NCI-H187 treated with DMSO at 0.1 percent for 48 hours (cell line): ENCODE data around the gene SMNDC1.
"Not testable (repeated sequence)": the region's sequence is repeated elsewhere in the genome, so short reads cannot be mapped to it uniquely, and the experiment has no call there.

Experiments used
- DNase-seq: peaks from one replicate; lab custom pipeline; 2025; lab: John Stamatoyannopoulos, UW

SMNDC1 gene

DNA sequence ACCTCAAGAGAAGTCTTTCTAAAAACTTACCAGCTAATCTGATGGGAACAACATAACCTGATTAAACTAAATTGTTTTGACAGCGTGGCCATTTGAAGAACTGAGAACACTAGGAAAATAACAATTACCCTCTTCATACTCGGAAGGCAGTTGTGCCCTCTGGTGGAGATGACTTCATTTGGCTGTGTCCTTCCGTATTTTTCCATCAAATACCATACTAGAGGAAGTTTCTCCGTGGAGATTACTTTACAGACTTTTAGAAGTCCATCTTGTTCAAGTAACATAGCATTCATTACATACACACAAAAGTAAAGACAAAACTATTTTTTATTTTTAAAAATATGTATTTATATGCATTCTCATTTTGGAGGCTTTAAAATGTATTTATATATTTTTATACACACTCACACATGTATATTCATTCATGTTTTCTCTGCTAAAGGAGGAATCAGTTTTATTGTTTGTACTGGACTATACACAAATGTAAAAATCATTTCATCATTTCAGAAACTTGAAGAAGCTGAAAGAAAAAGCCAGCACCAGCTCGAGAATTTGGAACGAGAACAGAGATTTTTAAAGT lies 25.2 kb downstream of the SMNDC1 start:
- DNase-seq, result no peak

DNA sequence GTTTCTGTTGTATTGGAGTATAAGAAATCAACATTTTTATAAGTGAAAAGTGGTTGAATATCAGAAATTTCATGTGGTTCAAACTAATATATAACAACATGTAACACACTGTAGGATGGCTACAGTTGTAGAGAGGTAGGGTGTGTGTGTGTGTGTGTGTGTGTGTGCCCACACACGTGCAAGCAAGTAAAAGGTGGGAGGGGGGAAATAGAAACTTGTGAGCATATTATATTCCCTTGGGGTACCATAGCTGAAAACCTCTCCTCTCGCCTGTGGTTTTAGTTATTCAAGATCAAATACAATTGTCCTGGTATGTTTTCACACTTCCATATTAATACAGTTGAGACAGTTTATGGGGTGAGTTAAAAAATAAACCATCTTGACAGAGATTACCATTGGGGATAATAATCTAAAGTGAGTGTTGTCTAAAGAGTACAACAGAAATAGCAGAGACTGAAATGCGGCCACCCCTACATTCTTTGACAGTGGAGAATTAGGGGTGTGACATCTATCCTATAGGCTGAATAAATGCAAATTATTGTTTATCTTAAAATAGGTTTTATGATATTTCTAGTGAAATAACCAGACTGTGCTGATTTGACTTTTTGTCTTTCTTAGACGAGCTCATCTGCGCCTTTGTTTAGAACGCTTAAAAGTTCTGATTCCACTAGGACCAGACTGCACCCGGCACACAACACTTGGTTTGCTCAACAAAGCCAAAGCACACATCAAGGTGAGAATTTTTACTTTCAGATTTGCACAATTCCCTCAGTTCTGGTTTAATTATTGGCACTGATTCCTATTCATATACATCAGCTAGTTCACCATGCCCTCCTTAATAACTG lies 25.9 kb downstream of the SMNDC1 start:
- DNase-seq, result no peak

DNA sequence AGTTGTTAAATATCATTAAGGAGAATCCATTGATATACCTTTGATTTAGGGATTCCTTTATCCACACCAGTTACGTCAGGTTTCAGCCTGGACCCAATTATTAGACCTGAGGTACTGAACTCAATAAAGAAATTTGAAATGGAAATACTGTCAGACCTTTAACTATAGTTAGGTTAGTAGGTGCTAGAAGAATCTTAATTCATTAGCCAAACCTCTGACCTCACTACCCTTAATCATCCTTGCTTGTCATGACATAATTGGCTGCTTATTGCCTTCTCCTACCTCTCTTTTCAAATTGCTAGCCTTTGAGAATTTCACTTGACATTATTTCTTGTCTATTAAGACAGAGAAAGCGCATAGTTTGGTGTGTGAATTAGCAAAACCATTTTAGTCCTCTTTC lies 27.1 kb downstream of the SMNDC1 start:
- DNase-seq, result no peak

DNA sequence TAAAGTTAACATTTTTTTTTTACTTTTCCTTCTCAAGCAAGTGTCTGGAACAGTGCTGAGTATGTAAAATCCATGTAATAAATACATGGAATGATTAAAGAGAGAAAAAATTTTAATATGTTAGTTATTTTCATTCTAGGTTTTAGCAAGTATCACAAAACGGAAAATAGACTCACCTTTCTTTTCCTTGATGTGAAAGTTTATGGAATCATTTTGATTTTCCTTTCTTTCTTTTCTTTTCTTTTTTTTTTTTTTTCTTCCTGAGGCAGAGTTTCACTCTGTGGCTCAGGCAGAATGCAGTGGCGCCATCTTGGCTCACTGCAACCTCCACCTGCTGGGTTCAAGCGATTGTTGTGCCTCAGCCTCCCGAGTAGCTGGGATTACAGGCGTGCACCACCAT lies 28.1 kb downstream of the SMNDC1 start:
- no peak for DNase-seq

DNA sequence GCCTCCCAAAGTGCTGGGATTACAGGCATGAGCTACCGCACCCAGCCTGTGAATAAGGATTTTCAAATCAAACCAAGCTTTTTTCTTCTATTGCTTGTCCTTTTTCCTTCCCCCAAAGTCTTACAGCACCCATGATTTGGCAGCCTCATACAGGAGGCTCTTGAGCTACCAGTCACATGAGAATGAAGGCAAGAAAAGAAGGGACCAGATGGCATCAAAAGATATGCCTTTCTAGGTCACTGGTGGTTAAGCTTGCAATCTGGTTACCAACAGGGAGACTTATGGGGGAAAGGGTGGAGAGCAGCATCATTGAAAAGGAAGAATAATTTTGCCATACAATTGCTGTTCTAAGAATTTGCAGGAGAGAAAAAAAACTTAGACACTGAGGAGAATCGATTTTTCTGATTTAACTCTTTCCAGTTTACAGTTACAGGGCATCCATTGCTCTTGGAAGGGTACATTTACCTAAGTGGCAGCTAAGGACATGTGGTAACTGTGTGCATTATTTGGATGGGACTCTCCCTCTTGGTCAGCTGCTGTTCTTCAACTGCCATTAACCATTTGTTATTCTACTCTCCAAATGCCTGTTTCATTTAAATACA lies 29.5 kb downstream of the SMNDC1 start:
- DNase-seq, result no peak

DNA sequence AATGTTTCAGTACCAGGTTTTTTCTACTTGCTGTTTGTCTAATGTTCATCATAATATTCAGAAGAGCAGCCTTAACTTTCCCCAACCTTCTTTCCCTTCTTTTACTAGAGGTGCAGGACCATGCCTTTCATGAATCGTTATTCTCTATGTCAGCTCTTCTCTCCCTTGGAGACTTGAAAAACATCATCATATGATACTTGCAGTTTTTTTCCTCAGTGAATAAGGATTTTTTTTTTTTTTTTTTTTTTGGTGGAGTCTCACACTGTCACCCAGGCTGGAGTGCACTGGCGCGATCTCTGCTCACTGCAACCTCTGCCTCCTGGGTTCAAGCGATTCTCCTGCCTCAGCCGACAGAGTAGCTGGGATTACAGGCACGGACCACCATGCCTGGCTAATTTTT lies 30.1 kb downstream of the SMNDC1 start:
- no peak for DNase-seq

DNA sequence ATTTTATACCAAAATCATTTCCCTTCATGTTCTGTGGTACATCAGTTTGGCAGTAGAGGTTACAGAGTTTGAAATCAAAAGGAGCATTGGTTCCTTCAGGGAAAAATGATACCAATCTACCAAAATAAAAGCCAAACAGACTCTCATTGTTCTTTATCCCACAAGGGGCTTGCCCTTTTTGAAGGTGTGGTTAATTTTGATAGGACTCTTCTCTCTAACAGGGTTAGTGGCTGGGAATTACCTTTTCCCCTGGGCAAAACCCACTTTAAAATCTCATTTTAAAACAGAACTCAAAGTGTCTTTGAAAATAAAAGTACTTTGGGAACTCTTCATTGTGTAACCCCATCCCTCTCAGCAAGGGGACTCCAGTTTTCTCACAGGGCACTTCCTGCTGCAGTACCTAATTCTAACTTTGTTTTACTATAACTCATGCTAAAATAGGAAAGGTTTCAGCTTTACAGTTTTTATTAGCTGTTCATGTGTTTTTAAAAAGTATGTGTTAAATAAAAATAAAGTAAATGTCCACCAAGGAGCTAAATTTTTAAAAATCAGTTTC lies 30.6 kb downstream of the SMNDC1 start:
- DNase-seq, result no peak

DNA sequence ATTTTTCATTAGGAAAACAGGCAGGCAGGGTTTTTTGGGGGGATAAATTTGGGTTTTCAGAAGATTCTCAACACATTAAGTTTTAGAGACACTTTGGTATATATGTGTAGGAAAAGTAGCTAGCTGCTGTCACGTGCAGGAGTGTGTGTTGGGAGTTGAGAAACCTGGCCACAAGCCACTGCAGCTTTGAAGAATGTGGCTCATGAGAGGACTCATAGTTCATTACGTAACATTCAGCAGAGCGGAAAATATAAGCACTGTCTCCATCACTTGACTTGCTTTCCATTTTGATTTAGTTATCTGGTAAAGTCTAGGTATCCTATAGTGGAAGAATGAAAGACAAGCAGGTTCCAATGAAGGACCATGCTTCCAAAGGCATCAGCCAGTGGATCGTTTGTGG lies 31.2 kb downstream of the SMNDC1 start:
- DNase-seq, result no peak

DNA sequence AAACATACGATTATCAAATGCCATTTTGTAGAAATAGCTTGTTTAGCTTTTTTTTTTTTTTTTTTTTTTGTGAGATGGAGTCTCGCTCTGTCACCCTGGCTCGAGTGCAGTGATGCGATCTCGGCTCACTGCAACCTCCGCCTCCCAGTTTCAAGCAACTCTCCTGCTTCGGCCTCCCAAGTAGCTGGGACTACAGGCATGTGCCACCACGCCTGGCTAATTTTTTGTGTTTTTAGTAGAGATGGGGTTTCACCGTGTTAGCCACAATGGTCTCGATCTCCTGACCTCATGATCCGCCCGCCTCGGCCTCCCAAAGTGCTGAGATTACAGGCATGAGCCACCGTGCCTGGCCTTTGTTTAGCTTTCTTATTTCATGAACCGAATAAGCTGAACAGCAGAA lies 31.7 kb downstream of the SMNDC1 start:
- DNase-seq, result not testable (repeated sequence)

DNA sequence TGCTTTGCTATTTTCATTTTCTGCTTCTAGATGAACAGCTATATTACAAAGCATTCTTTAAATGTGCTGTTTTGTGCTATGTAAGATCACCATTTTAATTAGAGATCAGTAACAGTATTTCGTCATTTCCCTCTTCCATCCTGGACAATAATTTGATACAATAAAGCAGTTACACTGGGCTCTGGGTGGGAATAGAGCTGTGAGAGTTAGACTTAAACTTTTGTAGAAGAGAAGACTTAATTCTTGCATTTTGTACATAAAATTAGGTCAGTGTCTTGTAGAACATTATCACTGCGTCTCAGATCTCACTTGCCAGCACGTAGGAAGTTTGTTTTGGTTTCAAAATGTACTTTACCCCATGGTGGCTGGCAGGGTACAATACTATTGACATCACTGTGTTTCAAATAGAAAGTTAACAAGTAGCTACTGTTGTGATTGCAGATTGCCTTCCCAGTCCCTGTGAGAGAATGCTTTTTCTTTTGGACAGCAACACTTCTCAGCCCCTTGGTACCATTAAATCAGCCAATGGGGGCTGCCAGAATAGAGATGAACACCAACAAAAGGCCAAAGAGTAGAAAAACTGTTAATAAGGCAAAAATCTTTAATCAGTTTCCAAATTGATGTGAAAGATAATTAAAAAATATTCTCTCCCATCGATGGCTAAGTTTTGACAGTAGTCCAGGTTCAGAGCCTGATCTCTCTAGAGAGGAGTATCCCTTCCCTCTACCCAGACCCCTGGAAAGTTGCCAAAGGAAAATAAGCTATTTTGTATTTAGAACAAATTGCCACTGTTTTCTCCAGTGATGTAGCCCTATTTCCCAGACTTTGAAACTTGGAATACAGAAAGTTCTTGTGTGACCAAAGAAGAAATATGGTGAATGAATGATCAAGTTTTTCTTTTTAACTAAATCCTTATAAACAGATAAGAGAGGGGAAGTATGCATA lies 35.1 kb downstream of the SMNDC1 start:
- DNase-seq, result no peak

DNA sequence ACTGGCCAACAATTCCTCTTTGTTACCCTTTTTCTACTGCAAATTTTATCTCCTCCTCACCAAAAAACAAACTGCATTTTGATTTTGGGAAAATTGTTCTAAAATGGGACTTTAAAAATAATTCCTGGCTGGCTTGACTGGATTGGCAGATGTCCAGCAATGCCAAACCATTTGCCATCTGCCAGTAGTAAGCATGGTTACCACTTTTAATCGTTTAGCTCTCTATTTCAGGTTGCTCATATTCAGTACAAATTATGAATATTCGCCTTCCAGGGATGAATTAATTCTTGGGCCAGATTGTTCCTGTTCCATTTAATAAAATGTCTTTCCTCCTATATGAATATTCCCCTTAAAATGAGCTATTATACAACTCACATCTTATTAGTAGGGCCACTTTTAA lies 35.7 kb downstream of the SMNDC1 start:
- DNase-seq, result no peak

DNA sequence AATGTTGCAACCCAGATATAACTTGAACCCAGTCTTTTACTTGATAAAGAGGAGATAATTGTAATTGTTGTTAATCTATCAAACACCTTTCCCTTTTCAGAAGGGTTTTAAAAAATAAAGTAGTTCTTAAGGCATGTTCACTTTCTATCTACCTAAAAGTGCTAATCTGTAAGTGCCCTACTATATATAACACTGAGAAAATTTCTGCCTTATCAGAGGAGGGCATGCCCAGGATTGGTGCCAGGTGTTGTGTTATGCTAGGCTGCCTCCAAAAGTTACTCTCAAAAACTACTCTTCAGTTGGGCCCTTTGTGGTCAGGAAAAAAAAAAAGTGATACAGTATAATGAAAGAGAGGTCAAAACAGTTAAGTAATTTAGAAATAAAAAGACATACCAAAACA lies 36.3 kb downstream of the SMNDC1 start:
- no peak for DNase-seq

DNA sequence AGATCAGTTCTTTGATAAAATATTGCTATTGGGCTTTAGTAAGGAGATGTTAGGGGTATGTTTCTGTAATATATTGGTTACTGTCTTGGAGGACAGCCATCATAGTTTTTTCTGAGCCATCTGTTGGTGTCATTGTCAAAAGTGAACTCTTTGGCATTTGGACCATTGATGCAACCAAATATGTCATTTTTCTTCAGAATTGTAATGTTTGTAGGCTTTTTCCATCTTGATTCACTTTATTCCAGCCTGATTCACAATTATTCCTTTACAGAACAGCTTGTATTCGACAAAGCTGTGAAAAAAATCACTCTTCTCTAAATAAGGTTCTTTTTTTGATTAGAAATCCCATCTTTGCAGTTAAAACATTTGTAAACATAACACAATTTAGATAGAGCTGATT lies 37.4 kb downstream of the SMNDC1 start:
- no peak for DNase-seq

DNA sequence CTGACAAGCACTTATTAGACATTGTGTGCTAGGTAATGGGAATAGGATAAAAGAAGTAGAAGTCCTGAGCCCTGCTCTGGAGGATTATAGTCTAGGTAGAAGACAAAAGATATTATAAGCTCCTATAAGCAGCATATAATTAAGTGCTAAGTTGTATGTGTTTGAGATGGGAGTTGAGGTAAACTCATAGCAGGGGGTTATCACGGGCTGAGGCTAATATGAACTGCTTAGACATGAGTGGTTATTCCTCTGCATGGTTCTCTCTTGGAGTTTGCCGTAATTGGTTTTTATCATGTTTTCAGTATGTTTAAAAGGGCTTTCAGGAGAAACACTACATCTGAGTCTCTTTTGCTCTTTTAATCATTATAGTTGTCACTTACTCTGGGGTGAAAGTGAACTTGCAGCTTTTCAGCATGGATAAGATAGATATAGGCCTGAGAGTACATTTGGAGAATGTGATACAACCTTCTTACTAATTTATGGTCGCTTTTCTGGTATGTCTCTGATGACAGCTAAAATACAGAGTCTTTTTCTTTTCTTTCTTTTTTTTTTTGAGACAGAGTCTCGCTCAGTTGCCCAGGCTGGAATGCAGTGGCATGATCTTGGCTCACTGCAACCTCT lies 39.0 kb downstream of the SMNDC1 start:
- no peak for DNase-seq

DNA sequence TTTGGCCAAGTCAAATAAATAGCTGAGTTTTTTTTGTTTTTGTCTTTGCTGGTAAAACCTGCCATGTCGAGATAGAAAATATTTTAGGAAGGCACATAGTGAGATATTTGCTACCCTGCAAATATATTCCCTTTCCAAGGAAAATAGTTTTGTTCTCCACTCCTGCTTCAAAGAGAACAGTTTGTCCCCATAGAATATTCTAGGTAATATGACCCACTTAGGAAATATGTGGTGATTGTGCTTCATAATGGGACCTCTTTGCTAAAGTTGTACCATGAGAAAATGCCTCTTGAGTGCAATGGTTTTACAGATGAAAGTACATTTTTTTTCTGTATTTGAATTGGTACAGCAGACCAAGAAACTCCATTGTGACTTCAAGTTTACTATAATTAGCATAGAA lies 41.6 kb downstream of the SMNDC1 start:
- no peak for DNase-seq

DNA sequence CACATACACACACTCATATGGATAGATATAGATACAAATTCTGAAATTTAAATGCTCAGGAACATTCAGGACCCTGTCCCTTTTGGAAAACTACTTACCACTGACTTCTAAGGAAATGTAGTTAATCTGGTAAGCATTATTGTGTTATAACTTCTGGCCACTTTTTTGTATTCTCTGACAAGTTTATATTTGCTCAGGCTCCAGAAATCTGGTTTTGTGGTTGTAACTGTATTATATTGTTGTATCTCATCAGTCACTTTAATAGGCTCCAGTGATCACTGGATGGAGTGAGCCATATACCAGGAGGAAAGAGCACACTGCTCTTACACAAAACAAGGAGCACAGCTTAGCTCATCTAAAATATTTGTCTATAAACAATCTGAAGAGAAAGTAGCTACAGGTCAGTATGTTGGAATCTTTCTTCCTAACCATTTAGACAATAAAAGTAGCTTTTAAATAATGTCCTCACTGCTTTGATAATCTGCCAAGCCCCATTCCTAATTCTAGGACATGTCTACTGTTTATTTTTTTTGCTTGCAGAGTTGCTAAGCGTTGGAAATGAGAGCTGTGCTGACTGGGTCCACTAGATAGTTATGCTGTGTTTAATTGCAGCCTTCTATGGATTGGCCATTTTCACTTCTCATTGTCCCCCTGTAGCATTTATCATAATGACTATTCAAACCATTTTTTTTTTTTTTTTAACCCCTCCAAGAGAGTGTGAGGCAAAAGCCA lies 43.8 kb downstream of the SMNDC1 start:
- DNase-seq, result no peak

DNA sequence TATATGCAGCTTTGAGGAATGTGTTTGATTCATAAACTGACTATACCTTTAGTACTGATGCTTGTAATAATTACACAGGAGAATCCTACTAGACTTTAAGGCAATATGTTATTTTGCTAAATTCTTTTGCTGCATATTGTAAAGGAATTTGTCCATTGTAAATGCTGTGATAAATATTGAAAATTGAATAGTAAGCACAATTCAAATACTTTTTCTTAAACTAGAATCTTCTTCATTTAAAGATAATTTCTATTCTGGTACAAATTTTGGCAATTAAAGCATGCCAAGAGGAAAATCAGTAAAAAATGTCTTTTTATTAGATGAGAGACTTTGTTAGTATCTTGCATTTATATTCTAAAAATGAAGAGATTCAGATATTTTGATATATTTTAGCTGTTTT lies 45.4 kb downstream of the SMNDC1 start:
- no peak for DNase-seq

DNA sequence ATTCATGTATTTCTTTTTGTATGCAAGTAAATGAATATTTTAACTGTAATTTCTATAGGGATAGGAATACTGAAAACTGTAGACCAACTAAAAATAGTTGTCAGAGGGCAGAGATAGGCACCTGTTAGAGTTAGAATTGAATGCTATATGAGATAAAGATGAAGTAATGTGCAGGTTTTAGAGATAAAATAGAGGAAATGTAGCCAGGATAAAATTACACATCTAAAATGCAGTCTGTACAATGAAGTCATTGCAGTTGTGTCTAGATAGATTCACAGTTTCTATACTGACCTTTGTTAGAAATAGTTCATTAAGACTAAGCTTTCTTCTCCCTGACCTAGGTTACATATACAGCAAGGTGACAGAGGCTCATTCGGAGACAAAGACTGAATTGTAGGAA lies 46.2 kb downstream of the SMNDC1 start:
- no peak for DNase-seq

DNA sequence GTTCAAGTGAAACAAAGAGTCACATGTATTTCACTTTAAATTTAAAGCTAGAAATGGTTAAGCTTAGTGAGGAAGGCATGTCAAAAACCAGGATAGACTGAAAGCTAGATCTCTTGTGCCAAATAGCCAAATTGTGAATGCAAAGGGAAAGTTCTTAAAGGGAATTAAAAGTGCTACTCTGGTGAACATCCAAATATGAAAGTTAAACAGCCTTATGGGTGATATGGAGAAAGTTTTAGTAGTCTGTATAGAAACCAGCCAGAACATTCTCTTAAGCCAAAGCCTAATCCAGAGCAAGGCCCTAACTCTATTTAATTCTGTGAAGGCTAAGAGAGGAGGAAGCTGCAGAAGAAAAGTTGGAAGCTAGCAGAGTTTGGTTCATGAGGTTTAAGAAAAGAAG lies 50.3 kb downstream of the SMNDC1 start:
- no peak for DNase-seq

DNA sequence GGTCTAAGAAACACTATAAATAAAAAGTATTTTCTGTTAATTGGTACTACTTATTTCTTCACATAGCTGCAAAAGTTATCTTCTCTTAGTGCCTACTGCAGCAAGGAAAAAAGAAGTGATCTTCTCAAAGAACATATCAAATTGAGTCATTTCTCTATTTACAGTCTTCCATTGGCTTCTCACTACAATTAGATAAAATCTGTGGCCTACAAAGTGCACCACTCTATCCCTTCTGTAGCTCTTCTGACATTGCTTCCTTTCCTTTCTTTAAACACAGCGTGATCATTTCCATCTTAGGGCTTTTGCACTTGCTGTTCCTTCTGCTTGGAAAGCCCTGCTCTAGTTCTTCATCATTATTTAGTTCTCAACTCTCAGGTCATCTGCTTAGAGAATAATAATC lies 52.6 kb downstream of the SMNDC1 start:
- DNase-seq, result no peak

DNA sequence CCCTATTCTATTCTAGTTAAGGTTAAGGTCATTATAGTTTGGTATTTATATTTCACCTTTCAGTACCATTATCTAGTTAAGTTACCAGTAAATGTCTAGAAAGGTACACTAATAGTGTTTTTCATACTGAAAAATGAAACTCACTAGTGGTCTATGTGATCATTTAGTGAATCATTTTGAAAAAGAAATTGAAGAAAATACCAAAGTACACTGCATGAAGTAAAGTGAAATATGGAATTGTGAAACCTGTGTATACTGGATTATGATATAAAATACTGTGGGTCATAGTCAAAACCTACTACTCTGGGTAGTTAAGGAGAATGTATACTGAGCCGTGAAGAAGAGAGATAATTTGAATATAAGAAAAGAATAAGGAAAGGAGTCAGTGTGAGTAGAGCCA lies 53.3 kb downstream of the SMNDC1 start:
- not testable (repeated sequence) for DNase-seq
